Calu3 (cell line): ENCODE measurements around the gene PTK6. TPM values are rescaled to one million over a fixed set of nuclear protein-coding genes. Genes with fewer than 3 reads are reported as not detected.
"Not testable (repeated sequence)": the region's sequence is repeated elsewhere in the genome, so short reads cannot be mapped to it uniquely, and the experiment has no call there.

Experiments
- BruUV-seq: library from RNA; stranded (reverse); fragments of 400-500 nt; replicated peaks from 2 replicates; lab custom pipeline; 2021; lab: Mats Ljungman, UMichigan
- CTCF ChIA-PET: fragments of 300-600 bp; sonication (Branson Sonifier 250); formaldehyde crosslinking; loops from one replicate; lab custom pipeline; 2022; ENCODE audit warnings: antibody characterized with exemption; lab: Charles Lee
- DNase-seq: peaks from one replicate; pipeline ENCODE4 v3.0.0; 2022
- H3K27ac Mint-ChIP-seq: one replicate; pipeline ENCODE4 v1.8.0; 2022; ENCODE audit warnings: mixed read lengths; ENCODE audit not compliant: unreplicated experiment
- H3K27me3 Mint-ChIP-seq: one replicate; pipeline ENCODE4 v1.8.0; 2022; ENCODE audit warnings: mixed read lengths; ENCODE audit not compliant: unreplicated experiment
- H3K36me3 Mint-ChIP-seq: one replicate; pipeline ENCODE4 v1.8.0; 2022; ENCODE audit warnings: mild to moderate bottlenecking, moderate library complexity, mixed read lengths; ENCODE audit not compliant: insufficient read depth, unreplicated experiment
- H3K4me1 Mint-ChIP-seq: one replicate; pipeline ENCODE4 v1.8.0; 2022; ENCODE audit warnings: mild to moderate bottlenecking, low read depth, mixed read lengths; ENCODE audit not compliant: unreplicated experiment
- H3K4me3 Mint-ChIP-seq: one replicate; pipeline ENCODE4 v1.8.0; 2022; ENCODE audit warnings: mild to moderate bottlenecking, low read depth, moderate library complexity, mixed read lengths; ENCODE audit not compliant: unreplicated experiment
- H3K9me3 Mint-ChIP-seq: one replicate; pipeline ENCODE4 v1.8.0; 2022; ENCODE audit warnings: low read depth, mixed read lengths; ENCODE audit not compliant: unreplicated experiment
- intact Hi-C: fragments of 100-400 bp; cut with micrococcal nuclease; formaldehyde crosslinking; loops from one replicate; pipeline ENCODE4 v1.10.0; 2022; ENCODE audit not compliant: unreplicated experiment
- total RNA-seq: library from RNA; stranded (reverse); gene quantifications from 2 replicates; pipeline ENCODE4 v1.2.3, GENCODE V29; 2022
- TF ChIP-seq, protein P1 (sequence below): fragments of 200-600 bp; IDR thresholded peaks from one replicate; pipeline ENCODE4 v1.8.0; 2022; ENCODE audit warnings: antibody characterized with exemption; ENCODE audit not compliant: unreplicated experiment

PTK6 gene
- total RNA-seq, 1 experiment from 2014 or later = 15.9 TPM

DNA sequence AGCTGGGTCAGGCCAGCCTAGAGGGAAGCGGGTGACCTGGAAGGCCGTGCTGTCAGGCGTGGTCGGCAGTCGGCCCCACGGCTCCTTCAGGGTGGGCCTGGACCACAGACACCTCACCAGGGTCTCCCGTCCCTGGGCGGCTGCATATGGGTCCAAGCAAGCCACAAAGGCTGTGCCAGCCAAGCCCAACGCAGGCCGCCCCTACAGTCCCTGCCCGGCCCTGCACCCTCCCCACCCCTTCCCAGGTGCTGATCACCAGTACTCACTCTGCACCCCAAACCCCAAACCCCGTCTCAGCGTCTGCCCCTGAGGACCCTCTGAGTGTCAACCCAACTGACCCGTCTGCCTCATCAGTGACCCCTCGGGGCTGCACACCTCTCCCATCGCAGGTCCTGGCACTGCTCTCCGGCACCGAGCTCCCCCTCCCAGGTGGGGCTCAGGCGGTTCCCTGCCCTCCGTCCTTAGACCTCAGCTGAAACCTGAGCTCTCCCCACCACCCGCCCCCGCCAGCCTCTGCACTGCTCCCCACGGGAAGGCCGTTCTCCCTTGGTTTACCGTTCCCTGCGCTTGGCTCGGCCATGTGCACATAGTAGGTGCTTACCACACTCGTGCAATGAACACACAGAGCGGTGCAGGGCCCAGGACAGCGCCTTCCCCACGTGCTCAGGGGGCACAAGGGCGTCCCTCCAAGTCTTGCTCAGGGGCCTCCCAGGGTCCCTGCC is 18.1 kb downstream of the PTK6 start:
- H3K4me1 Mint-ChIP-seq = peaks cover 8% of the 10 kb centered on the region
- intact Hi-C loops = no loop called here
- no TSS peak for BruUV-seq
- peak overlapping the region; percentile 89 for H3K27ac Mint-ChIP-seq
- TF ChIP-seq, protein P1, sequence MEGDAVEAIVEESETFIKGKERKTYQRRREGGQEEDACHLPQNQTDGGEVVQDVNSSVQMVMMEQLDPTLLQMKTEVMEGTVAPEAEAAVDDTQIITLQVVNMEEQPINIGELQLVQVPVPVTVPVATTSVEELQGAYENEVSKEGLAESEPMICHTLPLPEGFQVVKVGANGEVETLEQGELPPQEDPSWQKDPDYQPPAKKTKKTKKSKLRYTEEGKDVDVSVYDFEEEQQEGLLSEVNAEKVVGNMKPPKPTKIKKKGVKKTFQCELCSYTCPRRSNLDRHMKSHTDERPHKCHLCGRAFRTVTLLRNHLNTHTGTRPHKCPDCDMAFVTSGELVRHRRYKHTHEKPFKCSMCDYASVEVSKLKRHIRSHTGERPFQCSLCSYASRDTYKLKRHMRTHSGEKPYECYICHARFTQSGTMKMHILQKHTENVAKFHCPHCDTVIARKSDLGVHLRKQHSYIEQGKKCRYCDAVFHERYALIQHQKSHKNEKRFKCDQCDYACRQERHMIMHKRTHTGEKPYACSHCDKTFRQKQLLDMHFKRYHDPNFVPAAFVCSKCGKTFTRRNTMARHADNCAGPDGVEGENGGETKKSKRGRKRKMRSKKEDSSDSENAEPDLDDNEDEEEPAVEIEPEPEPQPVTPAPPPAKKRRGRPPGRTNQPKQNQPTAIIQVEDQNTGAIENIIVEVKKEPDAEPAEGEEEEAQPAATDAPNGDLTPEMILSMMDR = no peak
- DNase-seq = peak; percentile 1
- CTCF ChIA-PET = interaction anchor here (1.0 to 2.0 kb wide), 2 partner anchors 17 to 19 kb away, joined by 4 to 14 read pairs; no protein-coding TSS in a partner anchor
- no peaks in the 10 kb centered on the region for H3K27me3 Mint-ChIP-seq
- peaks cover 61% of the 10 kb centered on the region for H3K36me3 Mint-ChIP-seq
- H3K9me3 Mint-ChIP-seq = no peaks in the 10 kb centered on the region
- peak overlapping the region; percentile 95 for H3K4me3 Mint-ChIP-seq

DNA sequence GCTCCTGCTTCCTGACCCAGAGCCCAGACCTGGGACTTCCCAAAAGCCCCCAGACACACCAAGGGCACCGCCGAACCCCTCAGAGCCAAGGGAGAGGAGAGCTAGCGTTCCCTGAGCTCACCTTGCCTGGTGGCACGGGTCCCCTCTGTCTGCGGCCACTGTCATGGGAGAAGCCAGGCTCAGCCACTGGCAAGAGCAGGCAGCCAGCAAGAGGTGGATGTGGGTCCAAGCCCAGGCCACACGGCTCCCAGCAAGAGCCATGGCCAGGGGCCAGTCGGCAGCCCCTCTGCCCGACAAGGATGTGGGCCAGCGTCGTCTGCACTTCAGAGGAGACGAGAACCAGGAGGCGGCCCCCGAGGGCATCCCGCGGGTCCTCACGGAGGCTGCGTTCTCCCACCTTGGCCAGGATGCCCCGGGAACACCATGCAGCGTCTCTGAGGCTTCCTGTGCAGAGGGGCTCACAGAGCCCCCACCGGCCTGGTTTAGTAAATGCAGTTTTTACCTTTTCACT is 18.8 kb downstream of the PTK6 start:
- no peak for DNase-seq
- peaks cover 2% of the 10 kb centered on the region for H3K27me3 Mint-ChIP-seq
- peaks cover 54% of the 10 kb centered on the region for H3K36me3 Mint-ChIP-seq
- intact Hi-C loops = no loop called here
- peaks cover under 1% of the 10 kb centered on the region for H3K4me1 Mint-ChIP-seq
- TF ChIP-seq, protein P1 = no peak
- peak overlapping the region; percentile 95 for H3K4me3 Mint-ChIP-seq
- BruUV-seq = no TSS peak
- CTCF ChIA-PET = interaction anchor here (1.0 kb wide), 1 partner anchor 19 kb away, joined by 4 read pairs; no protein-coding TSS in a partner anchor
- no peaks in the 10 kb centered on the region for H3K9me3 Mint-ChIP-seq
- H3K27ac Mint-ChIP-seq = no peak overlapping the region

DNA sequence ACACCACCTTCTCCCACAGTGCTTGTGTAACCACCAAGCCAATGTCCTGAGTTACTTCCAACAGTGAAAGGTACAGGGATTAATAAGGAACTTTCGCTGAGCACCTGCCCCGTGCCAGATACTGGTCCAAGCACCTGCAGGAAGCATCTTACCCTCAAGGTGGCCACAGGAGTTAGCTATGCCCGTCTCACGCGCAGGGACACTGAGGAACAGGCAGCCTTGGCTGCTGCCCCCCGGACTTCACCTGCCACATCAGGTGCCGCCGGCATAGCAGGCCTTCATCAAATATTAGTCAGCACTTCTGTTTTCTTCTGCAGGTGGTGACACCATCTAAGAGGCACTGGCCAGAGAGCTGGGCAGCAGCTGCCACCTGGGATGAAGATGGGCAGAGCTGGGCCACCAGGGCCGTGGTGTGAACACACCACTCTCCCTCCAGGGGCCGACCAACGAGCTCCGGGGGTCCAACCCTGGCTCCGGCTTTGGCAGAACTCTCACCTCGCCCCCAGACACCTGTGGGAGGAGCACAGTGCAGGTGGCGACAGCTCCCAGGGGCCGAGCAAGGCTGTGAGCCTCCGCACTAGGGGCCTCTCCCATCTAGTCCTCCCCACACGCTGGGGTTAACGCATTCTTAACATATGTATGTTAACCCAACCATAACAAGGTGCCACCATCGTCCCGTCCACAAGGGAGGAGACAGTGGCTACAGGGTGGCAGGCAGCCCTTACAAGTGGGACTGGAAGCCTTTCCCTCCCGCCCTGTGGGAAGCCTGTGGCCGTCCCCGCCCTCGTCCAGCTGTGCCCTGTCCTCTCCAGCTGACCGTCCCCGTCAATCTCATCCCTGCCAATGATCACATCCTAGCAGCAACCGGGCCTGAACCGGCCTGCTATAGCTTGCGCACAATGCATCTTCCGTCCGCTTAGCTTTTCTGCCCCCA is 19.5 kb downstream of the PTK6 start:
- Mint-ChIP-seq H3K27ac (no peak overlapping the region), H3K4me3 (peak overlapping the region; percentile 95), H3K27me3 (peaks cover 10% of the 10 kb centered on the region), H3K36me3 (peaks cover 46% of the 10 kb centered on the region), H3K4me1 (no peaks in the 10 kb centered on the region), H3K9me3 (no peaks in the 10 kb centered on the region)
- TF ChIP-seq, protein P1 = peak; percentile 20
- intact Hi-C loops = no loop called here
- BruUV-seq = no TSS peak
- DNase-seq = no peak
- CTCF ChIA-PET = interaction anchor here (1.0 kb wide), 1 partner anchor 20 kb away, joined by 4 read pairs; no protein-coding TSS in a partner anchor

DNA sequence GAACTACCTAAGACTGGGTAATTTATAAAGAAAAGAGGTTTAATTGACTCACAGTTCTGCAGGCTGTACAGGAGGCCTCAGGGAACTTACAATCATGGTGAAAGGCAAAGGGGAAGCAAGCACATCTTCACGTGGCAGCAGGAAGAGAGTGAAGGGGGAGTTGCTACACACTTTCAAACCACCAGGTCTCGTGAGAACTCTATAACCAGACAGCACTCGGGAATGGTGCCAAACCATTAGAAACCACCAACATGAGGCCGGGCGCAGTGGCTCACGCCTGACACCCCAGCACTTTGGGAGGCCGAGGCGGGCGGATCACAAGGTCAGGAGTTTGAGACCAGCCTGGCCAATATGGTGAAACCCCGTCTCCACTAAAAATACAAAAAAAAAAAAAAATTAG is 22.7 kb downstream of the PTK6 start:
- BruUV-seq, H3K27ac Mint-ChIP-seq, H3K9me3 Mint-ChIP-seq, DNase-seq, H3K4me3 Mint-ChIP-seq, H3K4me1 Mint-ChIP-seq, intact Hi-C loops: not testable (repeated sequence)
- CTCF ChIA-PET = interaction anchor here (0.7 kb wide), 1 partner anchor 112 kb away, joined by 3 read pairs; no protein-coding TSS in a partner anchor
- H3K27me3 Mint-ChIP-seq = peaks cover 40% of the 10 kb centered on the region
- peaks cover 15% of the 10 kb centered on the region for H3K36me3 Mint-ChIP-seq
